ENCODE data around the gene IPO5.
"Not testable (repeated sequence)": the region's sequence is repeated elsewhere in the genome, so short reads cannot be mapped to it uniquely, and the experiment has no call there.

The IPO5 gene

GRCh38 chr13:98019186-98019585 lies 65.7 kb downstream of the IPO5 start:
- DNase-seq, result no peak

GRCh38 chr13:98020271-98020670 lies 66.8 kb downstream of the IPO5 start:
- no peak for DNase-seq

GRCh38 chr13:98022210-98022609 lies 68.7 kb downstream of the IPO5 start:
- no peak for DNase-seq

GRCh38 chr13:98025480-98026025 lies 72.1 kb downstream of the IPO5 start:
- no peak for DNase-seq

- no peak for DNase-seq
These were observed 73.0 kb downstream of the IPO5 start for GRCh38 chr13:98026457-98026857.

- no peak for DNase-seq
These were observed 78.7 kb downstream of the IPO5 start for GRCh38 chr13:98032168-98032567.

- DNase-seq, result peak; percentile 83 to 95
These were observed 80.1 kb downstream of the IPO5 start for GRCh38 chr13:98033277-98034247.

- DNase-seq, result no peak
These were observed 81.9 kb downstream of the IPO5 start for GRCh38 chr13:98035373-98035772.

GRCh38 chr13:98036564-98037302 lies 83.3 kb downstream of the IPO5 start:
- not testable (repeated sequence) for DNase-seq

- no peak for DNase-seq
These were observed 85.8 kb downstream of the IPO5 start for GRCh38 chr13:98039261-98039660.

- no peak for DNase-seq
These were observed 86.5 kb downstream of the IPO5 start for GRCh38 chr13:98039964-98040363.

GRCh38 chr13:98041081-98041820 lies 87.8 kb downstream of the IPO5 start:
- DNase-seq, result peak; percentile 19 to 61

GRCh38 chr13:98044301-98044700 lies 90.8 kb downstream of the IPO5 start:
- no peak for DNase-seq

GRCh38 chr13:98047785-98048184 lies 94.3 kb downstream of the IPO5 start:
- DNase-seq, result not testable (repeated sequence)

GRCh38 chr13:98048265-98048664 lies 94.8 kb downstream of the IPO5 start:
- no peak for DNase-seq

- DNase-seq, result no peak
These were observed 96.6 kb downstream of the IPO5 start for GRCh38 chr13:98050041-98050466.

- DNase-seq, result no peak
These were observed 98.9 kb downstream of the IPO5 start for GRCh38 chr13:98052412-98052811.

- DNase-seq, result no peak
These were observed 100.8 kb downstream of the IPO5 start for GRCh38 chr13:98054301-98054700.

GRCh38 chr13:98055623-98056022 lies 102.1 kb downstream of the IPO5 start:
- DNase-seq, result no peak

- no peak for DNase-seq
These were observed 103.5 kb downstream of the IPO5 start for GRCh38 chr13:98056839-98057410.

- no peak for DNase-seq
These were observed 105.8 kb downstream of the IPO5 start for GRCh38 chr13:98059276-98059675.

- DNase-seq, result no peak
These were observed 106.8 kb downstream of the IPO5 start for GRCh38 chr13:98060282-98060681.
